Activated gamma-delta T cell (primary cell): ENCODE data around the gene LPGAT1.
A peak's percentile ranks its signal among the peaks of the same experiment; 100 is the strongest.
"Not testable (repeated sequence)": the region's sequence is repeated elsewhere in the genome, so short reads cannot be mapped to it uniquely, and the experiment has no call there.

ENCODE experiments used
- DNase-seq: peaks from one replicate; lab custom pipeline; 2025; lab: John Stamatoyannopoulos, UW
- total RNA-seq, 2 donors: gene quantifications; one replicate each; lab custom pipeline; 2026; lab: John Stamatoyannopoulos, UW

The LPGAT1 gene
- total RNA-seq = 147 to 183 reads per million in 2 donors

GRCh38 chr1:211830328-211831142 lies at the start of gene LPGAT1:
LPGAT1 (minus strand) TSS chr1:211830763; CDS start chr1:211829296, 1,467 bp downstream.
- DNase-seq = peak; percentile 57

- DNase-seq = no peak
Observed at GRCh38 chr1:211879475-211879874, 48.9 kb upstream of the LPGAT1 start.

GRCh38 chr1:211876851-211877590 lies 46.5 kb upstream of the LPGAT1 start:
- no peak for DNase-seq

GRCh38 chr1:211875541-211875940 lies 45.0 kb upstream of the LPGAT1 start:
- DNase-seq = no peak

- no peak for DNase-seq
Observed at GRCh38 chr1:211874521-211875347, 44.2 kb upstream of the LPGAT1 start.

GRCh38 chr1:211873731-211874130 lies 43.2 kb upstream of the LPGAT1 start:
- DNase-seq = not testable (repeated sequence)

GRCh38 chr1:211870156-211870555 lies 39.6 kb upstream of the LPGAT1 start:
- DNase-seq = no peak

- DNase-seq = no peak
Observed at GRCh38 chr1:211865180-211865579, 34.6 kb upstream of the LPGAT1 start.

- no peak for DNase-seq
Observed at GRCh38 chr1:211859405-211859804, 28.8 kb upstream of the LPGAT1 start.

- DNase-seq = no peak
Observed at GRCh38 chr1:211851174-211851573, 20.6 kb upstream of the LPGAT1 start.

GRCh38 chr1:211843507-211844298 lies 13.1 kb upstream of the LPGAT1 start:
- DNase-seq = no peak

- no peak for DNase-seq
Observed at GRCh38 chr1:211843018-211843417, 12.5 kb upstream of the LPGAT1 start.

- DNase-seq = no peak
Observed at GRCh38 chr1:211842518-211842917, 12.0 kb upstream of the LPGAT1 start.

GRCh38 chr1:211839106-211839505 lies 8.5 kb upstream of the LPGAT1 start:
- no peak for DNase-seq

GRCh38 chr1:211833174-211833820 lies 2.7 kb upstream of the LPGAT1 start:
- DNase-seq = no peak

GRCh38 chr1:211832661-211833060 lies 2.1 kb upstream of the LPGAT1 start:
- DNase-seq = no peak

- DNase-seq = no peak
Observed at GRCh38 chr1:211831558-211832323, 1.2 kb upstream of the LPGAT1 start.

GRCh38 chr1:211830055-211830327 lies 572 bp downstream of the LPGAT1 start:
- no peak for DNase-seq

- DNase-seq = no peak
Observed at GRCh38 chr1:211829343-211830054, 1.1 kb downstream of the LPGAT1 start.
